Endodermal cell (in vitro differentiated cells): ENCODE measurements around the gene SBDS. TPM values are rescaled to one million over a fixed set of nuclear protein-coding genes. Genes with fewer than 3 reads are reported as not detected.
A peak's percentile ranks its signal among the peaks of the same experiment; 100 is the strongest.

Experiments
- DNase-seq: peaks from one replicate; pipeline ENCODE4 v3.0.0-alpha.2; 2017
- H3K27ac ChIP-seq: 2 replicates; pipeline ENCODE4 v1.5.1; 2013; ENCODE audit warnings: mild to moderate bottlenecking, low read depth, low read length, moderate library complexity
- H3K27me3 ChIP-seq: 2 replicates; pipeline ENCODE4 v1.6.1; 2013; ENCODE audit warnings: mild to moderate bottlenecking, low read length, moderate library complexity; ENCODE audit not compliant: insufficient read depth, control insufficient read depth, poor library complexity, severe bottlenecking
- H3K36me3 ChIP-seq: 2 replicates; pipeline ENCODE4 v1.7.0; 2013; ENCODE audit warnings: mild to moderate bottlenecking, low read length, moderate library complexity; ENCODE audit not compliant: control insufficient read depth, insufficient read depth
- H3K4me1 ChIP-seq: one replicate; pipeline ENCODE4 v1.7.0; 2013; ENCODE audit warnings: low read length; ENCODE audit not compliant: control insufficient read depth, insufficient read depth
- H3K4me3 ChIP-seq: 2 replicates; pipeline ENCODE4 v1.5.1; 2013; ENCODE audit warnings: mild to moderate bottlenecking, low read length, moderate library complexity
- H3K9ac ChIP-seq: 2 replicates; pipeline ENCODE4 v1.6.1; 2013; ENCODE audit warnings: mild to moderate bottlenecking, low read length, moderate library complexity; ENCODE audit not compliant: poor library complexity, severe bottlenecking; ENCODE audit errors: extremely low read depth
- H3K9me3 ChIP-seq: 2 replicates; pipeline ENCODE4 v1.6.1; 2013; ENCODE audit warnings: mild to moderate bottlenecking, low read length, moderate library complexity; ENCODE audit not compliant: control insufficient read depth
- H3K27ac Mint-ChIP-seq: 2 replicates; pipeline ENCODE4 v1.8.0; 2020; ENCODE audit warnings: mixed read lengths
- H3K27me3 Mint-ChIP-seq: 2 replicates; pipeline ENCODE4 v1.8.0; 2021; ENCODE audit warnings: mild to moderate bottlenecking, mixed read lengths; ENCODE audit not compliant: insufficient read depth
- H3K36me3 Mint-ChIP-seq: 2 replicates; pipeline ENCODE4 v1.8.0; 2020; ENCODE audit warnings: low read depth, mixed read lengths
- H3K4me1 Mint-ChIP-seq: 2 replicates; pipeline ENCODE4 v1.8.0; 2020; ENCODE audit warnings: mixed read lengths
- H3K4me3 Mint-ChIP-seq: 2 replicates; pipeline ENCODE4 v1.8.0; 2020; ENCODE audit warnings: mild to moderate bottlenecking, moderate library complexity, mixed read lengths
- H3K9me3 Mint-ChIP-seq: 2 replicates; pipeline ENCODE4 v1.8.0; 2020; ENCODE audit warnings: mild to moderate bottlenecking, mixed read lengths
- CTCF ChIP-seq: fragments of 200-600 bp; sonication (generic); conservative IDR thresholded peaks from 2 replicates; pipeline ENCODE4 v1.5.0; 2021; ENCODE audit warnings: antibody characterized with exemption, mild to moderate bottlenecking
- WGBS, 2 experiments: methylation state at CpG; one replicate each; pipeline versions ENCODE4 v1.1.5 to v1.1.7; 2013; ENCODE audit warnings: missing lambda C conversion rate in 2 of 2, mixed read lengths in 1 of 2; ENCODE audit not compliant: insufficient coverage in 1 of 2, insufficient read length in 1 of 2; 5-methylcytosine and 5-hydroxymethylcytosine counted together
- total RNA-seq, 2 donors: library from RNA; stranded (reverse); fragmentation: NEBNext Ultra II Directional in 1 of 2; extraction: Animal tissue kit (Norgen Biotek cat#: 25700) in 1 of 2; gene quantifications; 2 replicates in 1 of 2; 3 replicates in 1 of 2; pipeline ENCODE4 v1.2.1, GENCODE V29; 2021

The SBDS gene
- total RNA-seq, 2 donors from 2014 or later: 22.6 to 28.5 TPM

- H3K27me3 Mint-ChIP-seq: no peaks in the 10 kb centered on the region
- Histone ChIP-seq H3K4me1 (no peaks in the 10 kb centered on the region), H3K27ac (no peak overlapping the region), H3K4me3 (no peak overlapping the region), H3K9ac (no peak overlapping the region), H3K36me3 (peaks cover 74% of the 10 kb centered on the region), H3K9me3 (no peaks in the 10 kb centered on the region), H3K27me3 (no peaks in the 10 kb centered on the region)
- peaks cover 66% of the 10 kb centered on the region for H3K36me3 Mint-ChIP-seq
- no peak overlapping the region for H3K4me3 Mint-ChIP-seq
- no peaks in the 10 kb centered on the region for H3K9me3 Mint-ChIP-seq
- 100% methylated on average over 2 of the region's 2 CpGs for WGBS, 2 experiments
- no peak for DNase-seq
- no peak for TF ChIP-seq CTCF
- H3K27ac Mint-ChIP-seq: no peak overlapping the region
- H3K4me1 Mint-ChIP-seq: no peaks in the 10 kb centered on the region
These were observed 48.8 kb downstream of the SBDS start for GRCh38 chr7:66946545-66946944.

- Histone ChIP-seq H3K9ac (no peak overlapping the region), H3K36me3 (peaks cover 38% of the 10 kb centered on the region), H3K27ac (no peak overlapping the region), H3K27me3 (no peaks in the 10 kb centered on the region), H3K4me1 (no peaks in the 10 kb centered on the region), H3K4me3 (no peak overlapping the region), H3K9me3 (no peaks in the 10 kb centered on the region)
- Mint-ChIP-seq H3K4me1 (no peaks in the 10 kb centered on the region), H3K9me3 (peaks cover 2% of the 10 kb centered on the region), H3K27ac (peak overlapping the region; percentile 28), H3K4me3 (no peak overlapping the region), H3K36me3 (peaks cover 52% of the 10 kb centered on the region), H3K27me3 (no peaks in the 10 kb centered on the region)
- WGBS, 2 experiments: 95 to 100% methylated on average over 3 to 4 of the region's 4 CpGs
- TF ChIP-seq CTCF: no peak
- DNase-seq: no peak
These were observed 56.1 kb downstream of the SBDS start for GRCh38 chr7:66939325-66939724.

- Mint-ChIP-seq H3K36me3 (peaks cover 42% of the 10 kb centered on the region), H3K27ac (no peak overlapping the region), H3K9me3 (peaks cover 2% of the 10 kb centered on the region), H3K27me3 (no peaks in the 10 kb centered on the region), H3K4me3 (no peak overlapping the region), H3K4me1 (peaks cover 1% of the 10 kb centered on the region)
- no peak for DNase-seq
- H3K36me3 ChIP-seq: peaks cover 28% of the 10 kb centered on the region
- H3K4me3 ChIP-seq: no peak overlapping the region
- no peaks in the 10 kb centered on the region for H3K27me3 ChIP-seq
- H3K9me3 ChIP-seq: no peaks in the 10 kb centered on the region
- no peak overlapping the region for H3K9ac ChIP-seq
- 96 to 100% methylated on average over 2 to 4 of the region's 4 CpGs for WGBS, 2 experiments
- H3K4me1 ChIP-seq: no peaks in the 10 kb centered on the region
- no peak overlapping the region for H3K27ac ChIP-seq
- no peak for TF ChIP-seq CTCF
These were observed 57.4 kb downstream of the SBDS start for GRCh38 chr7:66937940-66938339.

Other genes starting within 250 kb of the SBDS start
- 10 to 100 TPM; 77.9 to 79.8 TPM for gene TMEM248, start 74.4 kb downstream of the SBDS start, total RNA-seq
- gene TYW1, start 1.2 kb upstream of the SBDS start, total RNA-seq: 10 to 100 TPM; 17.8 to 18.7 TPM